ENCODE results near the gene SNX22.
A peak's percentile ranks its signal among the peaks of the same experiment; 100 is the strongest.

The SNX22 gene

DNA sequence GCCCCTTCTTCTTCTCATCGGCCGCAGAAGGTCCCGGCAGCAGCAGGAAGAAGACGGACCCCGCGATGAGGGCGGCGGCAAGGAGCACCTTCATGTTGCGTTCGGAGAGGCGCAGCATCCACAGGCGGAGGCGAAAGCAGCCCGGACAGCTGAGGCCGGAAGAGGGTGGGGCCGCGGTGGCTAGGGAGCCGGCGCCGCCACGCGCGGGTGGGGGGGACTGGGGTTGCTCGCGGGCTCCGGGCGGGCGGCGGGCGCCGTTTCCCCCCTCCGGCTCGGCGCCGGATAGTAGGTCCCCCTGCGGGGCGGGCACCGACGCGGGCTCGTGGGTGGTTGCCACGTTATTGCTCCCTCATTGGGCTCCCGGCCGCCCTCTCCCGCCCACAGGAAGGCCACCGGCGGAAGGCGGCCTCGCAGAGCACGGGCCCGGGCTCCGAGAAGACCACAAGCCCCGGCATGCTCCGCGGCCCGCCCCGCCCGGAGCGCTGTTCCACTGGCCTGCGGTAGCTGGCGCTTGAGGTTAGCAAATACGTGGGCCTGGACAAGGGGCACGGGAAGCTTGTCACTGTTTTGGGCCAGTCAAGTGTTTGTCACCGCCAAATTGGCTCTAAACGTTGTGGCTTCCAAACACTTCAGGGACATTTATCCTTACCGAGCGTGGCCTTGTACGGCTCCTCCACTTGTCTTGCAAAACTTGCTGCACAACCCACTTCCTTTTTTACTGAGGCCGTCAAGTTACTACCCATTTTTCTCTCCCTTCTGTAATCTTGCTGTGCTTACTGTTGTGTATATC lies 11.5 kb downstream of the SNX22 start, which contains the start of gene PPIB (continued):
- TF ChIP-seq ZNF394 (tag by site-specific recombination; IDR thresholded peaks at IDR 0.05; ENCODE audit: borderline replicate concordance) (peak; percentile 41; the same call in 1 of the 2 replicates), EGR2 (tag by site-specific recombination; IDR thresholded peaks at IDR 0.05; ENCODE audit: low read depth) (peak; percentile 70), ZNF76 (tag by site-specific recombination; IDR thresholded peaks at IDR 0.05; ENCODE audit: borderline replicate concordance, low read depth) (peak; percentile 84; the same call in 1 of the 2 replicates), ZBTB20 (tag by site-specific recombination; IDR thresholded peaks at IDR 0.05) (0 out of 2 replicates have a peak, but pooled peaks have one; percentile 39), KLF8 (tag by site-specific recombination; IDR thresholded peaks at IDR 0.05) (peak; percentile 64; the same call in 1 of the 2 replicates), KLF1 (tag by site-specific recombination; IDR thresholded peaks at IDR 0.05) (0 out of 2 replicates have a peak, but pooled peaks have one; percentile 23), ZBTB8A (tag by site-specific recombination; IDR thresholded peaks at IDR 0.05) (peak; percentile 100), ZNF416 (tag by site-specific recombination; IDR thresholded peaks at IDR 0.05) (no peak), ZNF561 (tag by site-specific recombination; IDR thresholded peaks at IDR 0.05; ENCODE audit: borderline replicate concordance) (0 out of 2 replicates have a peak, but pooled peaks have one; percentile 42), ZNF121 (tag by site-specific recombination; IDR thresholded peaks at IDR 0.05) (peak; percentile 40; the same call in 1 of the 2 replicates), ZEB2 (tag by site-specific recombination; IDR thresholded peaks at IDR 0.05) (peak; percentile 71; the same call in 1 of the 2 replicates), ZNF266 (tag by site-specific recombination; IDR thresholded peaks at IDR 0.05; ENCODE audit: low read depth) (no peak), ZNF391 (tag by site-specific recombination; IDR thresholded peaks at IDR 0.05; ENCODE audit: borderline replicate concordance, low read depth) (0 out of 2 replicates have a peak, but pooled peaks have one; percentile 29), ZNF341 (tag by site-specific recombination; IDR thresholded peaks at IDR 0.05; ENCODE audit: low read depth) (peak; percentile 81), ZNF548 (tag by site-specific recombination; IDR thresholded peaks at IDR 0.05) (no peak), ZNF549 (tag by site-specific recombination; IDR thresholded peaks at IDR 0.05) (no peak), ZNF585B (tag by site-specific recombination; IDR thresholded peaks at IDR 0.05) (no peak), ZNF510 (tag by site-specific recombination; IDR thresholded peaks at IDR 0.05; ENCODE audit: insufficient replicate concordance) (no peak), ZNF501 (tag by site-specific recombination; IDR thresholded peaks at IDR 0.05) (0 out of 2 replicates have a peak, but pooled peaks have one; percentile 33), GLIS2 (tag by site-specific recombination; IDR thresholded peaks at IDR 0.05) (peak; percentile 78), ZNF776 (tag by site-specific recombination; IDR thresholded peaks at IDR 0.05; ENCODE audit: borderline replicate concordance) (no peak), ZBTB17 (tag by site-specific recombination; IDR thresholded peaks at IDR 0.05) (peak; percentile 41), SP3 (tag by site-specific recombination; IDR thresholded peaks at IDR 0.05) (peak; percentile 83), SCRT2 (tag by site-specific recombination; IDR thresholded peaks at IDR 0.05) (0 out of 2 replicates have a peak, but pooled peaks have one; percentile 26), ZNF335 (tag by site-specific recombination; conservative IDR thresholded peaks at IDR 0.05) (peak; percentile 88), SCRT1 (tag by site-specific recombination; IDR thresholded peaks at IDR 0.05; ENCODE audit: borderline replicate concordance) (no peak)
- TF ChIP-seq, protein P1, sequence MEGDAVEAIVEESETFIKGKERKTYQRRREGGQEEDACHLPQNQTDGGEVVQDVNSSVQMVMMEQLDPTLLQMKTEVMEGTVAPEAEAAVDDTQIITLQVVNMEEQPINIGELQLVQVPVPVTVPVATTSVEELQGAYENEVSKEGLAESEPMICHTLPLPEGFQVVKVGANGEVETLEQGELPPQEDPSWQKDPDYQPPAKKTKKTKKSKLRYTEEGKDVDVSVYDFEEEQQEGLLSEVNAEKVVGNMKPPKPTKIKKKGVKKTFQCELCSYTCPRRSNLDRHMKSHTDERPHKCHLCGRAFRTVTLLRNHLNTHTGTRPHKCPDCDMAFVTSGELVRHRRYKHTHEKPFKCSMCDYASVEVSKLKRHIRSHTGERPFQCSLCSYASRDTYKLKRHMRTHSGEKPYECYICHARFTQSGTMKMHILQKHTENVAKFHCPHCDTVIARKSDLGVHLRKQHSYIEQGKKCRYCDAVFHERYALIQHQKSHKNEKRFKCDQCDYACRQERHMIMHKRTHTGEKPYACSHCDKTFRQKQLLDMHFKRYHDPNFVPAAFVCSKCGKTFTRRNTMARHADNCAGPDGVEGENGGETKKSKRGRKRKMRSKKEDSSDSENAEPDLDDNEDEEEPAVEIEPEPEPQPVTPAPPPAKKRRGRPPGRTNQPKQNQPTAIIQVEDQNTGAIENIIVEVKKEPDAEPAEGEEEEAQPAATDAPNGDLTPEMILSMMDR (tag by site-specific recombination; IDR thresholded peaks at IDR 0.05): peak; percentile 91
- TF ChIP-seq, protein P2, sequence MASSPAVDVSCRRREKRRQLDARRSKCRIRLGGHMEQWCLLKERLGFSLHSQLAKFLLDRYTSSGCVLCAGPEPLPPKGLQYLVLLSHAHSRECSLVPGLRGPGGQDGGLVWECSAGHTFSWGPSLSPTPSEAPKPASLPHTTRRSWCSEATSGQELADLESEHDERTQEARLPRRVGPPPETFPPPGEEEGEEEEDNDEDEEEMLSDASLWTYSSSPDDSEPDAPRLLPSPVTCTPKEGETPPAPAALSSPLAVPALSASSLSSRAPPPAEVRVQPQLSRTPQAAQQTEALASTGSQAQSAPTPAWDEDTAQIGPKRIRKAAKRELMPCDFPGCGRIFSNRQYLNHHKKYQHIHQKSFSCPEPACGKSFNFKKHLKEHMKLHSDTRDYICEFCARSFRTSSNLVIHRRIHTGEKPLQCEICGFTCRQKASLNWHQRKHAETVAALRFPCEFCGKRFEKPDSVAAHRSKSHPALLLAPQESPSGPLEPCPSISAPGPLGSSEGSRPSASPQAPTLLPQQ (tag by site-specific recombination; IDR thresholded peaks at IDR 0.05): peak; percentile 14; the same call in 1 of the 2 replicates
- TF ChIP-seq, protein P3, sequence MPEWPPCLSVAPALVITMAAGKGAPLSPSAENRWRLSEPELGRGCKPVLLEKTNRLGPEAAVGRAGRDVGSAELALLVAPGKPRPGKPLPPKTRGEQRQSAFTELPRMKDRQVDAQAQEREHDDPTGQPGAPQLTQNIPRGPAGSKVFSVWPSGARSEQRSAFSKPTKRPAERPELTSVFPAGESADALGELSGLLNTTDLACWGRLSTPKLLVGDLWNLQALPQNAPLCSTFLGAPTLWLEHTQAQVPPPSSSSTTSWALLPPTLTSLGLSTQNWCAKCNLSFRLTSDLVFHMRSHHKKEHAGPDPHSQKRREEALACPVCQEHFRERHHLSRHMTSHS (tag by site-specific recombination; IDR thresholded peaks at IDR 0.05): no peak
- TF ChIP-seq, protein P4, sequence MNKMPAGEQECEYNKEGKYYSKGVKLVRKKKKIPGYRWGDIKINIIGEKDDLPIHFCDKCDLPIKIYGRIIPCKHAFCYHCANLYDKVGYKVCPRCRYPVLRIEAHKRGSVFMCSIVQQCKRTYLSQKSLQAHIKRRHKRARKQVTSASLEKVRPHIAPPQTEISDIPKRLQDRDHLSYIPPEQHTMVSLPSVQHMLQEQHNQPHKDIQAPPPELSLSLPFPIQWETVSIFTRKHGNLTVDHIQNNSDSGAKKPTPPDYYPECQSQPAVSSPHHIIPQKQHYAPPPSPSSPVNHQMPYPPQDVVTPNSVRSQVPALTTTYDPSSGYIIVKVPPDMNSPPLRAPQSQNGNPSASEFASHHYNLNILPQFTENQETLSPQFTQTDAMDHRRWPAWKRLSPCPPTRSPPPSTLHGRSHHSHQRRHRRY (tag by site-specific recombination; IDR thresholded peaks at IDR 0.05): no peak
- TF ChIP-seq, protein P5, sequence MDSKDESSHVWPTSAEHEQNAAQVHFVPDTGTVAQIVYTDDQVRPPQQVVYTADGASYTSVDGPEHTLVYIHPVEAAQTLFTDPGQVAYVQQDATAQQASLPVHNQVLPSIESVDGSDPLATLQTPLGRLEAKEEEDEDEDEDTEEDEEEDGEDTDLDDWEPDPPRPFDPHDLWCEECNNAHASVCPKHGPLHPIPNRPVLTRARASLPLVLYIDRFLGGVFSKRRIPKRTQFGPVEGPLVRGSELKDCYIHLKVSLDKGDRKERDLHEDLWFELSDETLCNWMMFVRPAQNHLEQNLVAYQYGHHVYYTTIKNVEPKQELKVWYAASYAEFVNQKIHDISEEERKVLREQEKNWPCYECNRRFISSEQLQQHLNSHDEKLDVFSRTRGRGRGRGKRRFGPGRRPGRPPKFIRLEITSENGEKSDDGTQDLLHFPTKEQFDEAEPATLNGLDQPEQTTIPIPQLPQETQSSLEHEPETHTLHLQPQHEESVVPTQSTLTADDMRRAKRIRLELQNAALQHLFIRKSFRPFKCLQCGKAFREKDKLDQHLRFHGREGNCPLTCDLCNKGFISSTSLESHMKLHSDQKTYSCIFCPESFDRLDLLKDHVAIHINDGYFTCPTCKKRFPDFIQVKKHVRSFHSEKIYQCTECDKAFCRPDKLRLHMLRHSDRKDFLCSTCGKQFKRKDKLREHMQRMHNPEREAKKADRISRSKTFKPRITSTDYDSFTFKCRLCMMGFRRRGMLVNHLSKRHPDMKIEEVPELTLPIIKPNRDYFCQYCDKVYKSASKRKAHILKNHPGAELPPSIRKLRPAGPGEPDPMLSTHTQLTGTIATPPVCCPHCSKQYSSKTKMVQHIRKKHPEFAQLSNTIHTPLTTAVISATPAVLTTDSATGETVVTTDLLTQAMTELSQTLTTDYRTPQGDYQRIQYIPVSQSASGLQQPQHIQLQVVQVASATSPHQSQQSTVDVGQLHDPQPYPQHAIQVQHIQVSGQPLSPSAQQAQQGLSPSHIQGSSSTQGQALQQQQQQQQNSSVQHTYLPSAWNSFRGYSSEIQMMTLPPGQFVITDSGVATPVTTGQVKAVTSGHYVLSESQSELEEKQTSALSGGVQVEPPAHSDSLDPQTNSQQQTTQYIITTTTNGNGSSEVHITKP (tag by site-specific recombination; IDR thresholded peaks at IDR 0.05): peak; percentile 90
